Ammon's horn (tissue), 1 donor: ENCODE results near the gene ADARB2.

Experiments
- DNase-seq: peaks from one replicate; pipeline ENCODE4 v3.0.0-alpha.2; 2016; ENCODE audit warnings: low spot score

The ADARB2 gene

GRCh38 chr10:1369665-1370064 is 367.7 kb downstream of the ADARB2 start:
- DNase-seq, result no peak

- no peak for DNase-seq
Measured at GRCh38 chr10:1369197-1369596, 368.1 kb downstream of the ADARB2 start.

GRCh38 chr10:1368842-1369171 is 368.5 kb downstream of the ADARB2 start:
- peak; percentile 54 for DNase-seq

- DNase-seq, result no peak
Measured at GRCh38 chr10:1367938-1368841, 369.1 kb downstream of the ADARB2 start.

- DNase-seq, result no peak
Measured at GRCh38 chr10:1366811-1367425, 370.4 kb downstream of the ADARB2 start.

GRCh38 chr10:1366322-1366691 is 371.0 kb downstream of the ADARB2 start:
- no peak for DNase-seq

GRCh38 chr10:1365540-1366321 is 371.6 kb downstream of the ADARB2 start:
- DNase-seq, result no peak

GRCh38 chr10:1364151-1364910 is 373.0 kb downstream of the ADARB2 start:
- no peak for DNase-seq

GRCh38 chr10:1363446-1364121 is 373.7 kb downstream of the ADARB2 start:
- no peak for DNase-seq

- no peak for DNase-seq
Measured at GRCh38 chr10:1362589-1363445, 374.5 kb downstream of the ADARB2 start.

GRCh38 chr10:1361411-1362105 is 375.8 kb downstream of the ADARB2 start:
- no peak for DNase-seq

- DNase-seq, result no peak
Measured at GRCh38 chr10:1360558-1361164, 376.7 kb downstream of the ADARB2 start.

- no peak for DNase-seq
Measured at GRCh38 chr10:1360011-1360557, 377.2 kb downstream of the ADARB2 start.

- no peak for DNase-seq
Measured at GRCh38 chr10:1359626-1359955, 377.7 kb downstream of the ADARB2 start.

GRCh38 chr10:1358860-1359625 is 378.3 kb downstream of the ADARB2 start:
- DNase-seq, result no peak

- no peak for DNase-seq
Measured at GRCh38 chr10:1358147-1358546, 379.2 kb downstream of the ADARB2 start.

- no peak for DNase-seq
Measured at GRCh38 chr10:1356349-1356748, 381.0 kb downstream of the ADARB2 start.
